K562 (cell line): ENCODE measurements around the gene GMPR. TPM values are rescaled to one million over a fixed set of nuclear protein-coding genes. Genes with fewer than 3 reads are reported as not detected.
A peak's percentile ranks its signal among the peaks of the same experiment; 100 is the strongest.

Source experiments
- DEAF1 ChIP-seq: fragments of 450-650 bp; formaldehyde crosslinking; IDR thresholded peaks from 2 replicates; pipeline ENCODE4 v1.4.0; 2020; ENCODE audit warnings: mild to moderate bottlenecking, moderate library complexity
- E2F3 ChIP-seq: fragments of 250-450 bp; sonication (Bioruptor Pico); IDR thresholded peaks from 2 replicates; pipeline ENCODE4 v1.4.0; 2020; ENCODE audit warnings: mild to moderate bottlenecking
- ESRRB ChIP-seq: fragments of 250-450 bp; sonication (Bioruptor Pico); IDR thresholded peaks from 2 replicates; pipeline ENCODE4 v1.5.0; 2020; ENCODE audit warnings: mild to moderate bottlenecking, moderate library complexity, borderline replicate concordance
- POLR2G ChIP-seq: fragments of 200-400 bp; formaldehyde crosslinking; IDR thresholded peaks from 2 replicates; pipeline ENCODE4 v1.6.1; 2017; ENCODE audit warnings: low read depth, mild to moderate bottlenecking, antibody characterized with exemption, low read length, moderate library complexity
- TGIF2 ChIP-seq: sonication (generic); formaldehyde crosslinking; IDR thresholded peaks from 2 replicates; pipeline ENCODE4 v1.8.1; 2022; ENCODE audit warnings: mild to moderate bottlenecking, missing genetic modification reagents, moderate library complexity
- ZNF395 ChIP-seq: fragments of 200-800 bp; sonication (Bioruptor generic); IDR thresholded peaks from 2 replicates; pipeline ENCODE4 v1.6.1; 2017; ENCODE audit warnings: missing genetic modification characterization, missing compliant biosample characterization
- polyA plus RNA-seq, 8 experiments: library from polyadenylated mRNA; depleted of rRNA in 4 of 8; stranded (reverse) in 5 of 8; unstranded in 3 of 8; fragments of >200 nt; fragmentation: Nextera tagmentation in 2 of 8; fragmentation: Illumina TruSeq in 1 of 8; extraction: Ambion mirVana in 2 of 8; extraction: Trizol in 1 of 8; gene quantifications; 2 replicates each; pipeline versions ENCODE4 v1.2.1 to v1.2.3, GENCODE V29; 2011 to 2014; ENCODE audit warnings: inconsistent platforms in 1 of 8, missing spikeins in 1 of 8
- total RNA-seq, 7 experiments: library from RNA; depleted of rRNA in 6 of 7; stranded (reverse); fragments of >200 nt in 6 of 7; fragmentation: Illumina TruSeq in 2 of 7; extraction: Trizol in 2 of 7; gene quantifications; 2 replicates each; pipeline versions ENCODE4 v1.2.1 to v1.2.3, GENCODE V29; 2011 to 2021; ENCODE audit warnings: low replicate concordance in 1 of 7
- TF ChIP-seq, protein P1 (sequence below): fragments of 200-600 bp; sonication (generic); IDR thresholded peaks from one replicate; pipeline ENCODE4 v1.6.1; 2012; ENCODE audit warnings: mild to moderate bottlenecking, low read depth, low read length, inconsistent platforms
- TF ChIP-seq, protein P2 (sequence below): fragments of 450-650 bp; IDR thresholded peaks from 2 replicates; pipeline ENCODE4 v1.6.1; 2014; ENCODE audit warnings: low read depth, mild to moderate bottlenecking, moderate library complexity, borderline replicate concordance

The GMPR gene
- total and polyA plus RNA-seq, 9 of the 15 experiments (the other 6 are each of a cell fraction or from before 2014, with no cell fraction given): 34.6 to 83.7 (median 49.8) TPM

DNA sequence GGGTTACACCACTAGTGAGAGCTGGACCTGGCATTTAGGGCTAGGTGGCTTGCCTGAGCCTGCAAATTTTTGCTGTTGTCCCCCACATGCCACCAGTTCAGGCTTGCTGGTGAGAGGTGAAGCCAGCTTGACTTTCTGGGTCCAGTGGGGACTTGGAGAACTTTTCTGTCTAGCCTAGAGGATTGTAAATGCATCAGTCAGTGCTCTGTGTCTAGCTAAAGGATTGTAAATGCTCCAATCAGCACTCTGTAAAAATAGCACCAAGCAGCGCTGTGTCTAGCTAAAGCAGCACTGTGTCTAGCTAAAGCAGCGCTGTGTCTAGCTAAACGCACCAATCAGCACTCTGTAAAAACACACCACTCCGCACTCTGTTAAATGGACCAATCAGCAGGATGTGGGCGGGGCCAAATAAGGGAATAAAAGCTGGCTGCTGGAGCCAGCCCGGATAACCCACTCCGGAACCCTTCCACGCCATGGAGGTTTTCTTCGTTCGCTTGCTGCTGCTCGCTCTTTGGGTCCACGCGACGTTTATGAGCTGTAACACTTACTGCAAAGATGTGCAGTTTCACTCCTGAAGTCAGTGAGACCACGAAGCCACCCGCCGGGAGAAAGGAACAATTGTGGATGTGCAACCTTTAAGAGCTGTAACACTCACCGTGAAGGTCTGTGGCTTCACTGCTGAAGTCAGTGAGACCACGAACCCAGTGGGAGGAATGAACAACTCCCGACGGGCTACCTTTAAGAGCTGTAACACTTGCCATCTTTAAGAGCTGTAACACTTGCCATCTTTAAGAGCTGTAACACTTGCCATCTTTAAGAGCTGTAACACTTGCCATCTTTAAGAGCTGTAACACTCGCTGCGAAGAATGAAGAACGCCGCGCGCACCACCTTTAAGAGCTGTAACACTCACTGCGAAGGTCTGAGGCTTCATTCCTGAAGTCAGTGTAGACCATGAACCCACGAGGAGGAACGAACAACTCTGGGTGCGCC, 27.3 kb downstream of the GMPR start (continued):
- TF ChIP-seq, protein P1, sequence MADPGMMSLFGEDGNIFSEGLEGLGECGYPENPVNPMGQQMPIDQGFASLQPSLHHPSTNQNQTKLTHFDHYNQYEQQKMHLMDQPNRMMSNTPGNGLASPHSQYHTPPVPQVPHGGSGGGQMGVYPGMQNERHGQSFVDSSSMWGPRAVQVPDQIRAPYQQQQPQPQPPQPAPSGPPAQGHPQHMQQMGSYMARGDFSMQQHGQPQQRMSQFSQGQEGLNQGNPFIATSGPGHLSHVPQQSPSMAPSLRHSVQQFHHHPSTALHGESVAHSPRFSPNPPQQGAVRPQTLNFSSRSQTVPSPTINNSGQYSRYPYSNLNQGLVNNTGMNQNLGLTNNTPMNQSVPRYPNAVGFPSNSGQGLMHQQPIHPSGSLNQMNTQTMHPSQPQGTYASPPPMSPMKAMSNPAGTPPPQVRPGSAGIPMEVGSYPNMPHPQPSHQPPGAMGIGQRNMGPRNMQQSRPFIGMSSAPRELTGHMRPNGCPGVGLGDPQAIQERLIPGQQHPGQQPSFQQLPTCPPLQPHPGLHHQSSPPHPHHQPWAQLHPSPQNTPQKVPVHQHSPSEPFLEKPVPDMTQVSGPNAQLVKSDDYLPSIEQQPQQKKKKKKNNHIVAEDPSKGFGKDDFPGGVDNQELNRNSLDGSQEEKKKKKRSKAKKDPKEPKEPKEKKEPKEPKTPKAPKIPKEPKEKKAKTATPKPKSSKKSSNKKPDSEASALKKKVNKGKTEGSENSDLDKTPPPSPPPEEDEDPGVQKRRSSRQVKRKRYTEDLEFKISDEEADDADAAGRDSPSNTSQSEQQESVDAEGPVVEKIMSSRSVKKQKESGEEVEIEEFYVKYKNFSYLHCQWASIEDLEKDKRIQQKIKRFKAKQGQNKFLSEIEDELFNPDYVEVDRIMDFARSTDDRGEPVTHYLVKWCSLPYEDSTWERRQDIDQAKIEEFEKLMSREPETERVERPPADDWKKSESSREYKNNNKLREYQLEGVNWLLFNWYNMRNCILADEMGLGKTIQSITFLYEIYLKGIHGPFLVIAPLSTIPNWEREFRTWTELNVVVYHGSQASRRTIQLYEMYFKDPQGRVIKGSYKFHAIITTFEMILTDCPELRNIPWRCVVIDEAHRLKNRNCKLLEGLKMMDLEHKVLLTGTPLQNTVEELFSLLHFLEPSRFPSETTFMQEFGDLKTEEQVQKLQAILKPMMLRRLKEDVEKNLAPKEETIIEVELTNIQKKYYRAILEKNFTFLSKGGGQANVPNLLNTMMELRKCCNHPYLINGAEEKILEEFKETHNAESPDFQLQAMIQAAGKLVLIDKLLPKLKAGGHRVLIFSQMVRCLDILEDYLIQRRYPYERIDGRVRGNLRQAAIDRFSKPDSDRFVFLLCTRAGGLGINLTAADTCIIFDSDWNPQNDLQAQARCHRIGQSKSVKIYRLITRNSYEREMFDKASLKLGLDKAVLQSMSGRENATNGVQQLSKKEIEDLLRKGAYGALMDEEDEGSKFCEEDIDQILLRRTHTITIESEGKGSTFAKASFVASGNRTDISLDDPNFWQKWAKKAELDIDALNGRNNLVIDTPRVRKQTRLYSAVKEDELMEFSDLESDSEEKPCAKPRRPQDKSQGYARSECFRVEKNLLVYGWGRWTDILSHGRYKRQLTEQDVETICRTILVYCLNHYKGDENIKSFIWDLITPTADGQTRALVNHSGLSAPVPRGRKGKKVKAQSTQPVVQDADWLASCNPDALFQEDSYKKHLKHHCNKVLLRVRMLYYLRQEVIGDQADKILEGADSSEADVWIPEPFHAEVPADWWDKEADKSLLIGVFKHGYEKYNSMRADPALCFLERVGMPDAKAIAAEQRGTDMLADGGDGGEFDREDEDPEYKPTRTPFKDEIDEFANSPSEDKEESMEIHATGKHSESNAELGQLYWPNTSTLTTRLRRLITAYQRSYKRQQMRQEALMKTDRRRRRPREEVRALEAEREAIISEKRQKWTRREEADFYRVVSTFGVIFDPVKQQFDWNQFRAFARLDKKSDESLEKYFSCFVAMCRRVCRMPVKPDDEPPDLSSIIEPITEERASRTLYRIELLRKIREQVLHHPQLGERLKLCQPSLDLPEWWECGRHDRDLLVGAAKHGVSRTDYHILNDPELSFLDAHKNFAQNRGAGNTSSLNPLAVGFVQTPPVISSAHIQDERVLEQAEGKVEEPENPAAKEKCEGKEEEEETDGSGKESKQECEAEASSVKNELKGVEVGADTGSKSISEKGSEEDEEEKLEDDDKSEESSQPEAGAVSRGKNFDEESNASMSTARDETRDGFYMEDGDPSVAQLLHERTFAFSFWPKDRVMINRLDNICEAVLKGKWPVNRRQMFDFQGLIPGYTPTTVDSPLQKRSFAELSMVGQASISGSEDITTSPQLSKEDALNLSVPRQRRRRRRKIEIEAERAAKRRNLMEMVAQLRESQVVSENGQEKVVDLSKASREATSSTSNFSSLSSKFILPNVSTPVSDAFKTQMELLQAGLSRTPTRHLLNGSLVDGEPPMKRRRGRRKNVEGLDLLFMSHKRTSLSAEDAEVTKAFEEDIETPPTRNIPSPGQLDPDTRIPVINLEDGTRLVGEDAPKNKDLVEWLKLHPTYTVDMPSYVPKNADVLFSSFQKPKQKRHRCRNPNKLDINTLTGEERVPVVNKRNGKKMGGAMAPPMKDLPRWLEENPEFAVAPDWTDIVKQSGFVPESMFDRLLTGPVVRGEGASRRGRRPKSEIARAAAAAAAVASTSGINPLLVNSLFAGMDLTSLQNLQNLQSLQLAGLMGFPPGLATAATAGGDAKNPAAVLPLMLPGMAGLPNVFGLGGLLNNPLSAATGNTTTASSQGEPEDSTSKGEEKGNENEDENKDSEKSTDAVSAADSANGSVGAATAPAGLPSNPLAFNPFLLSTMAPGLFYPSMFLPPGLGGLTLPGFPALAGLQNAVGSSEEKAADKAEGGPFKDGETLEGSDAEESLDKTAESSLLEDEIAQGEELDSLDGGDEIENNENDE: no peak
- TF ChIP-seq POLR2G: peak; percentile 91
- peak; percentile 48 for TF ChIP-seq DEAF1 (CRISPR knock-in tag)
- TF ChIP-seq E2F3 (CRISPR knock-in tag): peak; percentile 78
- peak; percentile 84; the same call in 1 of the 2 replicates for TF ChIP-seq TGIF2 (CRISPR knock-in tag)
- TF ChIP-seq, protein P2, sequence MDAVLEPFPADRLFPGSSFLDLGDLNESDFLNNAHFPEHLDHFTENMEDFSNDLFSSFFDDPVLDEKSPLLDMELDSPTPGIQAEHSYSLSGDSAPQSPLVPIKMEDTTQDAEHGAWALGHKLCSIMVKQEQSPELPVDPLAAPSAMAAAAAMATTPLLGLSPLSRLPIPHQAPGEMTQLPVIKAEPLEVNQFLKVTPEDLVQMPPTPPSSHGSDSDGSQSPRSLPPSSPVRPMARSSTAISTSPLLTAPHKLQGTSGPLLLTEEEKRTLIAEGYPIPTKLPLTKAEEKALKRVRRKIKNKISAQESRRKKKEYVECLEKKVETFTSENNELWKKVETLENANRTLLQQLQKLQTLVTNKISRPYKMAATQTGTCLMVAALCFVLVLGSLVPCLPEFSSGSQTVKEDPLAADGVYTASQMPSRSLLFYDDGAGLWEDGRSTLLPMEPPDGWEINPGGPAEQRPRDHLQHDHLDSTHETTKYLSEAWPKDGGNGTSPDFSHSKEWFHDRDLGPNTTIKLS: peak; percentile 45; the same call in 1 of the 2 replicates
- peak; percentile 67; the same call in 1 of the 2 replicates for TF ChIP-seq ESRRB (CRISPR knock-in tag)
- TF ChIP-seq ZNF395 (CRISPR knock-in tag): peak; percentile 57
